Endothelial cell of umbilical vein (primary cell): Measurements from ENCODE around the gene ATP13A3. TPM values are rescaled to one million over a fixed set of nuclear protein-coding genes. Genes with fewer than 3 reads are reported as not detected.

Experiments used
- BruUV-seq: library from RNA; stranded (reverse); fragments of 400-500 nt; replicated peaks from 2 replicates; lab custom pipeline; 2021; lab: Mats Ljungman, UMichigan
- CTCF ChIA-PET: fragments of 300-600, 350-600 bp; sonication (Branson Sonifier 250); formaldehyde crosslinking; loops from one replicate; lab custom pipeline; 2021; ENCODE audit warnings: antibody characterized with exemption, inconsistent platforms; lab: Charles Lee
- POLR2A ChIA-PET: fragments of 300-600, 350-600 bp; sonication (Branson Sonifier 250); formaldehyde crosslinking; loops from one replicate; lab custom pipeline; 2021; ENCODE audit warnings: antibody characterized with exemption, inconsistent platforms; lab: Charles Lee
- DNase-seq: peaks from one replicate; pipeline ENCODE4 v3.0.0-alpha.2; 2011; ENCODE audit warnings: low read depth, low spot score
- FAIRE-seq: peaks from 2 replicates; lab custom pipeline; 2011; peaks lifted over from hg19 to GRCh38; lab: Jason Lieb, UNC
- H2AFZ ChIP-seq: 2 replicates; pipeline ENCODE4 v1.6.0; 2012; ENCODE audit warnings: low read depth, low read length, control low read depth, inconsistent platforms
- H3K27ac ChIP-seq: 2 replicates; pipeline ENCODE4 v1.5.1; 2011; ENCODE audit warnings: low read depth, mild to moderate bottlenecking, control low read depth, low read length, moderate library complexity; ENCODE audit not compliant: insufficient read depth
- H3K27me3 ChIP-seq, 2 experiments: 2 replicates each; pipeline versions ENCODE4 v1.6.0 to v1.6.1; 2011; ENCODE audit warnings: low read length in 2 of 2, mixed read lengths in 1 of 2; ENCODE audit not compliant: control insufficient read depth in 2 of 2, insufficient read depth in 2 of 2
- H3K36me3 ChIP-seq, 2 experiments: 2 replicates in 1 of 2; 3 replicates in 1 of 2; pipeline ENCODE4 v1.5.1; 2011; ENCODE audit warnings: low read length in 2 of 2, mild to moderate bottlenecking in 1 of 2, moderate library complexity in 1 of 2; ENCODE audit not compliant: control insufficient read depth in 2 of 2, insufficient read depth in 2 of 2; ENCODE audit errors: extremely low read depth in 1 of 2
- H3K4me1 ChIP-seq: 3 replicates; pipeline ENCODE4 v1.5.1; 2011; ENCODE audit warnings: mild to moderate bottlenecking, low read length; ENCODE audit not compliant: control insufficient read depth, insufficient read depth; ENCODE audit errors: extremely low read depth
- H3K4me2 ChIP-seq: 2 replicates; pipeline ENCODE4 v1.6.1; 2011; ENCODE audit warnings: low read length, control low read depth, mixed read lengths; ENCODE audit not compliant: insufficient read depth
- H3K4me3 ChIP-seq, 3 experiments: fragments of 200-600 bp in 1 of 3; sonication (generic), shearing (Covaris generic) in 1 of 3; replicated peaks in 1 of 3; 2 replicates each; pipeline ENCODE4 v1.5.1; 2011 to 2016; ENCODE audit warnings: control low read depth in 3 of 3, low read length in 3 of 3, mild to moderate bottlenecking in 2 of 3, inconsistent platforms in 1 of 3, low read depth in 1 of 3, moderate library complexity in 1 of 3; ENCODE audit not compliant: insufficient read depth in 1 of 3
- H3K79me2 ChIP-seq: 2 replicates; pipeline ENCODE4 v1.6.0; 2012; ENCODE audit warnings: low read length, inconsistent platforms; ENCODE audit not compliant: control insufficient read depth, insufficient read depth
- H3K9ac ChIP-seq: replicated peaks from 2 replicates; pipeline ENCODE3; 2011; ENCODE audit warnings: low read length, control low read depth; ENCODE audit not compliant: insufficient read depth; ENCODE audit errors: extremely low read depth
- H3K9me1 ChIP-seq: replicated peaks from 3 replicates; pipeline ENCODE4 v1.6.0; 2011; ENCODE audit warnings: mild to moderate bottlenecking, low read length; ENCODE audit not compliant: control insufficient read depth, insufficient read depth; ENCODE audit errors: extremely low read depth
- H3K9me3 ChIP-seq: replicated peaks from 2 replicates; pipeline ENCODE4 v1.5.1; 2012; ENCODE audit warnings: low read length, inconsistent platforms; ENCODE audit not compliant: control insufficient read depth, insufficient read depth
- H4K20me1 ChIP-seq: replicated peaks from 2 replicates; pipeline ENCODE3; 2011; ENCODE audit warnings: mild to moderate bottlenecking, low read length; ENCODE audit not compliant: control insufficient read depth, insufficient read depth; ENCODE audit errors: extremely low read depth
- FOS ChIP-seq: IDR thresholded peaks from 2 replicates; pipeline ENCODE4 v1.6.1; 2011; ENCODE audit warnings: mild to moderate bottlenecking, low read length, moderate library complexity, borderline replicate concordance; ENCODE audit not compliant: insufficient read depth
- GATA2 ChIP-seq: IDR thresholded peaks from 2 replicates; pipeline ENCODE4 v1.7.0; 2011; ENCODE audit warnings: low read depth, mild to moderate bottlenecking, moderate library complexity, mixed read lengths, low read length; ENCODE audit not compliant: insufficient read length, insufficient read depth
- MYC ChIP-seq: IDR thresholded peaks from one replicate; pipeline ENCODE4 v1.6.1; 2011; ENCODE audit warnings: mild to moderate bottlenecking, low read depth, low read length
- POLR2A ChIP-seq: IDR thresholded peaks from 2 replicates; pipeline ENCODE4 v1.6.1; 2012; ENCODE audit warnings: low read depth, mild to moderate bottlenecking, control low read depth, low read length
- dilution Hi-C: fragments of 300-500 bp; cut with MboI; formaldehyde crosslinking; loops from one replicate; pipeline ENCODE4 v1.15.0; 2019; ENCODE audit warnings: low sequenced_read_pairs; ENCODE audit not compliant: extremely low pct_ligation_motif_present
- intact Hi-C: fragments of 100-400 bp; cut with micrococcal nuclease; formaldehyde crosslinking; loops from one replicate; pipeline ENCODE4 v1.10.0; 2022
- polyA plus RNA-seq, 4 experiments: library from polyadenylated mRNA; depleted of rRNA in 3 of 4; stranded (reverse) in 3 of 4; unstranded in 1 of 4; fragments of >200 nt; gene quantifications; 2 replicates each; pipeline versions ENCODE4 v1.2.1 to v1.2.3, GENCODE V29; 2011 to 2012; ENCODE audit warnings: missing spikeins in 1 of 4
- total RNA-seq: library from RNA; stranded (reverse); gene quantifications from 2 replicates; pipeline ENCODE4 v1.2.3, GENCODE V29; 2021
- TF ChIP-seq, protein P1 (sequence below): IDR thresholded peaks from 2 replicates; pipeline ENCODE4 v1.6.1; 2011; ENCODE audit not compliant: insufficient read depth, insufficient read length
- TF ChIP-seq, protein P2 (sequence below), 2 donors: IDR thresholded peaks; 1 replicate in 1 of 2; 2 replicates in 1 of 2; pipeline ENCODE4 v1.5.1; 2011; ENCODE audit warnings: low read length in 2 of 2, mild to moderate bottlenecking in 2 of 2, moderate library complexity in 2 of 2, control low read depth in 1 of 2, inconsistent platforms in 1 of 2, low read depth in 1 of 2; ENCODE audit not compliant: insufficient read depth in 1 of 2; ENCODE audit errors: extremely low read depth in 1 of 2

ATP13A3 gene
- total and polyA plus RNA-seq, 2 donors (not counting 3 experiments of a cell fraction or from before 2014, with no cell fraction given): 12.0 to 59.0 TPM

DNA sequence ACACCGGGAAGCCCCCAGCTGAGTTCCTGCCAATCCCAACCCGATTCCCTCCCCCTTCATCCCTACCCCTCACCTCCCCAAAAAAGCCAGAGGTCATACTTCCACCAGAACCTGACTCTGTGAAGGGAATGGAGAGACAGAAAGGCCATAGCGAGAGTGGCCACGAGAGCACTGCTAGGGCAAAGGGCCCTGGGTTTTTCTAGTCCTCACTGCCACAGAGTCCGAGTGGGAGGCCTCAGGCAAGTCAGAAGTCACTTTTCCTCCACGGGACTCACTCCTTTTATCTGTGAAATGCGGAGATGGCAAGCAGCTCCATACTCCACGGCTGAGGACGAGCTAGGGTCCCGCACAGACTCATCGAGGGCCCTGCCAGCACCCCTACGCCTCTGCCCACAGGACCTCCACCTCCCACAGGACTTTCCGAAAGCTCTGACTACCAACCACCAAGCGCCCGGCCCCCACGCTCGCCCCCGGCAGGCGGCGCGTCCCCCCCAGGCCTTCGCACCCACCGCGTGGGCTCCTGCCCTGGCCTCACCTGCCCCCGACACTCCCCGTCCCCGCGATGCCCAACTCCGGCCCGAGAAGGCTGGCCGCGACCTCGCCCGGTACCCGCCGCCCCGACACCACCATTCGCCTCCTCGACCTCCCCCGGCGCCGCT, 792 bp downstream of the ATP13A3 start:
- ChIA-PET CTCF (interaction anchor here (1.0 to 3.4 kb wide), 7 partner anchors 14 to 108 kb away, joined by 3 to 26 read pairs (median 16); no protein-coding TSS in a partner anchor), POLR2A (no interaction called here)
- Histone ChIP-seq H3K4me3 (peak overlapping the region; percentile 14 to 81 (median 72)), H3K9me3 (no peaks in the 10 kb centered on the region), H3K4me2 (peak overlapping the region; percentile 96), H3K36me3 (no peaks in the 10 kb centered on the region), H3K79me2 (peaks cover 50% of the 10 kb centered on the region), H3K27me3 (no peaks in the 10 kb centered on the region), H3K27ac (peak overlapping the region; percentile 62), H3K9ac (peak overlapping the region; percentile 69), H4K20me1 (no peaks in the 10 kb centered on the region), H3K4me1 (peaks cover 32% of the 10 kb centered on the region), H3K9me1 (no peaks in the 10 kb centered on the region), H2AFZ (no peak overlapping the region)
- TF ChIP-seq FOS (no peak), GATA2 (no peak), POLR2A (no peak), MYC (no peak)
- TF ChIP-seq, protein P1, sequence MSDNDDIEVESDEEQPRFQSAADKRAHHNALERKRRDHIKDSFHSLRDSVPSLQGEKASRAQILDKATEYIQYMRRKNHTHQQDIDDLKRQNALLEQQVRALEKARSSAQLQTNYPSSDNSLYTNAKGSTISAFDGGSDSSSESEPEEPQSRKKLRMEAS: no peak
- TF ChIP-seq, protein P2, sequence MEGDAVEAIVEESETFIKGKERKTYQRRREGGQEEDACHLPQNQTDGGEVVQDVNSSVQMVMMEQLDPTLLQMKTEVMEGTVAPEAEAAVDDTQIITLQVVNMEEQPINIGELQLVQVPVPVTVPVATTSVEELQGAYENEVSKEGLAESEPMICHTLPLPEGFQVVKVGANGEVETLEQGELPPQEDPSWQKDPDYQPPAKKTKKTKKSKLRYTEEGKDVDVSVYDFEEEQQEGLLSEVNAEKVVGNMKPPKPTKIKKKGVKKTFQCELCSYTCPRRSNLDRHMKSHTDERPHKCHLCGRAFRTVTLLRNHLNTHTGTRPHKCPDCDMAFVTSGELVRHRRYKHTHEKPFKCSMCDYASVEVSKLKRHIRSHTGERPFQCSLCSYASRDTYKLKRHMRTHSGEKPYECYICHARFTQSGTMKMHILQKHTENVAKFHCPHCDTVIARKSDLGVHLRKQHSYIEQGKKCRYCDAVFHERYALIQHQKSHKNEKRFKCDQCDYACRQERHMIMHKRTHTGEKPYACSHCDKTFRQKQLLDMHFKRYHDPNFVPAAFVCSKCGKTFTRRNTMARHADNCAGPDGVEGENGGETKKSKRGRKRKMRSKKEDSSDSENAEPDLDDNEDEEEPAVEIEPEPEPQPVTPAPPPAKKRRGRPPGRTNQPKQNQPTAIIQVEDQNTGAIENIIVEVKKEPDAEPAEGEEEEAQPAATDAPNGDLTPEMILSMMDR (IDR thresholded peaks at IDR 0.05; ENCODE audit: extremely low read depth in 1 of 2, insufficient read depth in 1 of 2, low read depth in 1 of 2, low read length in 2 of 2): peak; percentile 21 to 64
- FAIRE-seq: no peak
- DNase-seq: peak; percentile 46
- dilution Hi-C loops (no loop called here), intact Hi-C loops (loop anchor here (2.0 kb wide), 1 partner anchor 93 kb away; no protein-coding TSS in a partner anchor)
- BruUV-seq: no TSS peak
